Lower leg skin (tissue), 4 donors: ENCODE measurements around the gene FAM43A. TPM values are rescaled to one million over a fixed set of nuclear protein-coding genes. Genes with fewer than 3 reads are reported as not detected.

Source experiments
- DNase-seq, 2 donors: peaks; one replicate each; pipeline ENCODE4 v3.0.0-alpha.2; 2019; ENCODE audit warnings: low spot score in 2 of 2
- H3K4me3 ChIP-seq: fragments of 200-600 bp; sonication (generic); 2 replicates; pipeline ENCODE4 v1.5.1; 2017; ENCODE audit warnings: mild to moderate bottlenecking, low read depth; ENCODE audit not compliant: poor library complexity, severe bottlenecking
- CTCF ChIP-seq, 3 donors: fragments of 450-650 bp; IDR thresholded peaks; one replicate each; pipeline ENCODE4 v1.5.1; 2016; ENCODE audit warnings: antibody characterized with exemption in 3 of 3, mild to moderate bottlenecking in 3 of 3, moderate library complexity in 2 of 3
- POLR2A ChIP-seq, 2 donors: fragments of 450-650 bp; IDR thresholded peaks; one replicate each; pipeline ENCODE4 v1.6.1; 2016 to 2017; ENCODE audit warnings: antibody characterized with exemption in 2 of 2, mild to moderate bottlenecking in 1 of 2, moderate library complexity in 1 of 2
- WGBS, 2 donors: methylation state at CpG; one replicate each; pipeline ENCODE4 v1.1.5; 2018; 5-methylcytosine and 5-hydroxymethylcytosine counted together
- intact Hi-C: fragments of 100-400 bp; cut with DNase I; formaldehyde crosslinking; loops from one replicate; pipeline ENCODE4 v1.15.0; 2023; ENCODE audit warnings: low total_unique reads
- total RNA-seq, 4 donors: library from RNA; depleted of rRNA; stranded (reverse); fragments of >200 nt; gene quantifications; one replicate each; pipeline ENCODE4 v1.1.0, GENCODE V29; 2016

Gene FAM43A
- total RNA-seq, 4 donors from 2014 or later = 56.0 to 104 (median 77.1) TPM

GRCh38 chr3:194688946-194689345 is 3.3 kb downstream of the FAM43A start:
- 70 to 75% methylated on average over 6 of the region's 6 CpGs for WGBS, 2 donors
- TF ChIP-seq POLR2A (IDR thresholded peaks at IDR 0.05) (no peak), CTCF (IDR thresholded peaks at IDR 0.05) (no peak)
- H3K4me3 ChIP-seq = no peak overlapping the region
- peak in 1 of 2 donors; percentile 36 for DNase-seq
- intact Hi-C loops = loop anchor here (5.0 kb wide), 1 partner anchor 573 kb away; no protein-coding TSS in a partner anchor

DNA sequence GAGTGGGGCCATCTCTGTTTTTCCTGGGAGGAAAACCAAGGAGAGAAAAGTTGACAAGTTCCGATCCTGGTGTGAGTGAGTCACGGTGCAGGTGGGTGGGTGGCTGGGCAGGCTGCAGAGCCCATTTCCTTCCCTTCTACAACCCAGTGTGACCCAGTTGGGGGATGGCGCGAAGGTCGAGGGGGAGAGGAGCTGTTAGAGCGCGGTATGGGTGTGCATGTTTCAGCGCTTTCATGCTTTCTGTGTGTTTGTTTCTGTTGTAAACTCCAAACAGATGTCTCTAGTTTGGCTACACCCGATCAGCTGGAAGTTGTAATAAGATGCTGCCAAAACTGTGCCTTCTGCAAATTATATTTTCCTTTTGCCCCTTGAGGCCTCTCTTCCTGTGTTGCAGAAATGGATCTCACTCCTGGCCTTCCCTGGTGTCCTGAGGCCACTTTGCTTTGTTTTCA is 3.8 kb downstream of the FAM43A start:
- intact Hi-C loops = loop anchor here (5.0 kb wide), 1 partner anchor 573 kb away; no protein-coding TSS in a partner anchor
- WGBS, 2 donors = 35 to 41% methylated on average over 9 of the region's 9 CpGs
- no peak overlapping the region for H3K4me3 ChIP-seq
- TF ChIP-seq CTCF (IDR thresholded peaks at IDR 0.05) (no peak), POLR2A (IDR thresholded peaks at IDR 0.05) (no peak)
- DNase-seq = peak in 1 of 2 donors; percentile 88

GRCh38 chr3:194690501-194691372 is 5.1 kb downstream of the FAM43A start:
- intact Hi-C loops = no loop called here
- TF ChIP-seq CTCF (IDR thresholded peaks at IDR 0.05) (no peak), POLR2A (IDR thresholded peaks at IDR 0.05) (no peak)
- WGBS, 2 donors = 67 to 75% methylated on average over 8 of the region's 8 CpGs
- H3K4me3 ChIP-seq = no peak overlapping the region
- peak in 1 of 2 donors; percentile 48 for DNase-seq

DNA sequence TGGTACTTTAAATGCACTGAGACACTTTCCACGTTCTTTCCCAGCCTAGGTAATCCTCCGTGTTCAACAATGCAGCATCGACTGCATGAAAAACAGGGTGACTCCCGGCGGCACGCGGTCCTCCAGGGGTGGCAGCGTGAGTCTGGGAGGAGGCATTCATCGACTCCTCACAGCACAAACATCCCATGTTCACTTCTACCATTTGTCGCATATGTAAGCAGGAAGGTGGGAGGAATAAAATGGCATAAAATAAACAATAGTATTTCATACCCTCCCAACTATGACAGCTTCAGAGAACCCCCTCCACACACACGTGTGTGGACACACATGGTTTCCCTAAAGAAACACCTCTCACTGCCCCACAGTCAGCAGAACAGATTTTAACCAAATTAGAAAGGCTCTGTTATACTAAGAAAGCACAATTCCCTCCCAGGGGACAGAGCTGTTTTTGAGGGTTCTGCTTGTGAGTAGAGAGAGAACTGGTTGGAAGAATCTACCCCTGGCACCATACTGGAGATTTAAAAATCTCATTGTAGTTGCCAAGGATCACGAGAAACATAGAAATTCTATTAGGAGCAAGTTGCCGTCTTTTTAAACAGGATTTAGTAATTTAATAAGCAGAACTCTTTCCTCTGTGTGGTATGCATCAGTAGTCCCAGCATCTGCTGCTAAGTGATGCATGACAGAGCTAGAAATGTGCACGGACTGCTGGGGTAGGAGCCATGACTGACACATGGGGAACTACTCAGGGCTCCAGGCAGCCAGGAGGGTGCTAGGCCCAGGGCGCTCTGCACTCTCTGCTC is 6.0 kb downstream of the FAM43A start:
- TF ChIP-seq POLR2A (IDR thresholded peaks at IDR 0.05) (no peak), CTCF (IDR thresholded peaks at IDR 0.05) (no peak)
- WGBS, 2 donors = 62 to 72% methylated on average over 15 of the region's 15 CpGs
- H3K4me3 ChIP-seq = no peak overlapping the region
- intact Hi-C loops = no loop called here
- DNase-seq = no peak

- DNase-seq = no peak
- no peak overlapping the region for H3K4me3 ChIP-seq
- TF ChIP-seq POLR2A (IDR thresholded peaks at IDR 0.05) = no peak
- TF ChIP-seq CTCF (IDR thresholded peaks at IDR 0.05) = no peak
- intact Hi-C loops = no loop called here
- 68 to 76% methylated on average over 6 of the region's 6 CpGs for WGBS, 2 donors
Observed at GRCh38 chr3:194696702-194697101, 11.0 kb downstream of the FAM43A start.
